Measurements from ENCODE around the gene LAMB3. TPM values are rescaled to one million over a fixed set of nuclear protein-coding genes. Genes with fewer than 3 reads are reported as not detected.
"Not testable (repeated sequence)": the region's sequence is repeated elsewhere in the genome, so short reads cannot be mapped to it uniquely, and the experiment has no call there.

LAMB3 gene
- total RNA-seq, result 10 to 100 TPM in 1 of 4 donors, 1 to 10 TPM in 3; 2.5 to 69.9 (median 6.3) TPM

DNA sequence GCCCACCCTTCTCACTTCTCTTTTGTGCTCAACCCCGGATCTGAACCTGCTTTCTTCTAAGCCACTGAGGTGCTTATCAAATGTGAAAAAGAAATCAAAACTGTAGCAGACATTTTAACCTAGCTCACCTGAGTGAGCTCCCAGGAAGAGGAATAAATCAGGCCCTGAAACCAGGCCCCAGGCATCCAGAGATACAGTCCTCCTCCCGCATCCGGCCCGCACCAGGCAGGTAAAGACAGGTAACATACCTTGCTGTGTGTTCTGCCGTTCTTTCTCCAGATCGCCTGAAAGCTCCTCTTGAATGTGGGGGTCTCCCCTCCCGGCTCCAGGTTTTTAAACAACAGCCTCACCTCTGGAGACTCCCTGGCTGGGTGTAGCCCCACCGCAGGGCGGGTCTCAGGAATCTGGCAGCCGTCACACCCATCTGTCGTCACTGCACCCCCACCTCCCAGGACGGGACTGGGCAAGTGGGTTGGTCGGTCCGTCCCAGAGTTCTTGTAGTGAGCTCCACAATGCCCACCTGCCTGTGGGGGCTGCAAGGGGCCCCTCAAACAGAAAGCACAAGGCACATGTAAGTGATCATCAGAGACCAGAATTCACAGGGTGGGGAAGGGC lies at the start of gene LAMB3:
Gene LAMB3, minus strand, starts transcription at position 305 of the 615 bp plus-strand sequence. CDS start 1,481 bp downstream, outside the sequence.
- no peak for TF ChIP-seq CTCF (IDR thresholded peaks at IDR 0.05)
- ATAC-seq (ENCODE audit: low FRiP score) (no peak), DNase-seq (ENCODE audit: low spot score) (no peak)

- ATAC-seq (ENCODE audit: low FRiP score); DNase-seq (ENCODE audit: low spot score): not testable (repeated sequence)
These were observed 48.5 kb upstream of the LAMB3 start for GRCh38 chr1:209700686-209701085.

- peak; percentile 25 for ATAC-seq (ENCODE audit: low FRiP score)
- no peak for TF ChIP-seq CTCF (IDR thresholded peaks at IDR 0.05)
- DNase-seq (ENCODE audit: low spot score), result no peak
These were observed 44.9 kb upstream of the LAMB3 start for GRCh38 chr1:209697126-209697525.

- ATAC-seq (ENCODE audit: low FRiP score) (no peak), DNase-seq (ENCODE audit: low spot score) (no peak)
These were observed 44.4 kb upstream of the LAMB3 start for GRCh38 chr1:209696673-209697072.

GRCh38 chr1:209692745-209693504 lies 40.7 kb upstream of the LAMB3 start:
- DNase-seq (ENCODE audit: low spot score) (peak; percentile 51), ATAC-seq (ENCODE audit: low FRiP score) (peak; percentile 51)
- TF ChIP-seq CTCF (IDR thresholded peaks at IDR 0.05), result peak in 2 of 3 donors; percentile 22 to 83

More at GRCh38 chr1:209696673-209697072, 44.4 kb upstream of the LAMB3 start:
- no peak for TF ChIP-seq CTCF (IDR thresholded peaks at IDR 0.05)

DNA sequence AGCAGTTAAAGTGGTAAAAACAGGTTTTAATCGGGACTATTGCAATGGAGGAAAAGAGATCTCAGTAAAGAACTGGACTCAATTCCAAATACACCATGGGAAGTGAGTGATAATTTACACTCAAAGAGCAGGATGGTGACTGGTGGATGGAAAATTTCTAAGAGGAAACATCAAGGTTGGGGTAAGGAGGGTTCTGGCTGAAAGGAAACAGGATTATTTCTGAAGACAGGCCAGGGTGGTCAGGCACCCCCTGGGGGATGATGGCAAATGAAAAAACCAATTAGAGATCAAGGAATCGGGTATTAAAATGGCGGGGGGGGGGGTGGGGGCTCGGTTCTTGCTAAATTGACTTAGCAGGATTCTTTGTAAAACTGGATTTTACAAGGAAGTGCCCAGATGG lies 40.1 kb upstream of the LAMB3 start:
- DNase-seq (ENCODE audit: low spot score), result no peak
- no peak for TF ChIP-seq CTCF (IDR thresholded peaks at IDR 0.05)
- ATAC-seq (ENCODE audit: low FRiP score), result no peak

GRCh38 chr1:209691237-209691636 lies 39.0 kb upstream of the LAMB3 start:
- DNase-seq (ENCODE audit: low spot score) (no peak), ATAC-seq (ENCODE audit: low FRiP score) (no peak)
- no peak for TF ChIP-seq CTCF (IDR thresholded peaks at IDR 0.05)

Data from omental fat pad (tissue), 4 donors.